ENCODE data around the gene DYNLRB1.

Gene DYNLRB1

GRCh38 chr20:34532320-34532719, 16.1 kb downstream of the DYNLRB1 start:
- ChIA-PET POLR2A (interaction anchor here (0.6 kb wide), 1 partner anchor 1036 kb away, joined by 6 read pairs; no protein-coding TSS in a partner anchor), CTCF (interaction anchor here (1.0 to 3.9 kb wide), 5 partner anchors 8 to 237 kb away, joined by 3 to 24 read pairs (median 7); partner anchors contain the start of gene DYNLRB1)
- no peak for DNase-seq (ENCODE audit: extremely low spot score)
- no peak for TF ChIP-seq CTCF (IDR thresholded peaks at IDR 0.05; ENCODE audit: control extremely low read depth, extremely low read depth, low read depth, missing control alignments)

GRCh38 chr20:34532756-34533155, 16.5 kb downstream of the DYNLRB1 start:
- DNase-seq (ENCODE audit: extremely low spot score): no peak
- TF ChIP-seq CTCF (IDR thresholded peaks at IDR 0.05; ENCODE audit: control extremely low read depth, extremely low read depth, low read depth, missing control alignments): no peak
- ChIA-PET POLR2A (no interaction called here), CTCF (interaction anchor here (1.0 to 3.9 kb wide), 5 partner anchors 7 to 237 kb away, joined by 3 to 24 read pairs (median 7); partner anchors contain the start of gene DYNLRB1)

- CTCF ChIA-PET: interaction anchor here (0.9 to 1.3 kb wide), 2 partner anchors 173 to 235 kb away, joined by 3 to 5 read pairs; no protein-coding TSS in a partner anchor
- POLR2A ChIA-PET: no interaction called here
- no peak for TF ChIP-seq CTCF (IDR thresholded peaks at IDR 0.05; ENCODE audit: control extremely low read depth, extremely low read depth, low read depth, missing control alignments)
- no peak for DNase-seq (ENCODE audit: extremely low spot score)
Measured at GRCh38 chr20:34534391-34535165, 18.4 kb downstream of the DYNLRB1 start.

GRCh38 chr20:34535301-34535840, 19.1 kb downstream of the DYNLRB1 start:
- ChIA-PET CTCF (interaction anchor here (1.3 kb wide), 1 partner anchor 234 kb away, joined by 3 read pairs; no protein-coding TSS in a partner anchor), POLR2A (no interaction called here)

GRCh38 chr20:34535857-34536256, 19.6 kb downstream of the DYNLRB1 start:
- no peak for DNase-seq (ENCODE audit: extremely low spot score)
- CTCF ChIA-PET: interaction anchor here (1.8 to 6.4 kb wide), 3 partner anchors 19 to 223 kb away, joined by 4 to 56 read pairs (median 29); partner anchors contain the start of gene DYNLRB1
- POLR2A ChIA-PET: no interaction called here
- TF ChIP-seq CTCF (IDR thresholded peaks at IDR 0.05; ENCODE audit: control extremely low read depth, extremely low read depth, low read depth, missing control alignments): no peak

More at GRCh38 chr20:34535301-34535840, 19.1 kb downstream of the DYNLRB1 start:
- DNase-seq (ENCODE audit: extremely low spot score): no peak
- no peak for TF ChIP-seq CTCF (IDR thresholded peaks at IDR 0.05; ENCODE audit: control extremely low read depth, extremely low read depth, low read depth, missing control alignments)

- CTCF ChIA-PET: interaction anchor here (1.0 to 6.4 kb wide), 6 partner anchors 12 to 235 kb away, joined by 4 to 56 read pairs (median 17); partner anchors contain the start of gene DYNLRB1
- no peak for DNase-seq (ENCODE audit: extremely low spot score)
- POLR2A ChIA-PET: no interaction called here
- peak; percentile 28 for TF ChIP-seq CTCF (IDR thresholded peaks at IDR 0.05; ENCODE audit: control extremely low read depth, extremely low read depth, low read depth, missing control alignments)
Measured at GRCh38 chr20:34536798-34537394, 20.7 kb downstream of the DYNLRB1 start.
